ENCODE measurements around the gene SUPT20H.

- TF ChIP-seq, protein P1, sequence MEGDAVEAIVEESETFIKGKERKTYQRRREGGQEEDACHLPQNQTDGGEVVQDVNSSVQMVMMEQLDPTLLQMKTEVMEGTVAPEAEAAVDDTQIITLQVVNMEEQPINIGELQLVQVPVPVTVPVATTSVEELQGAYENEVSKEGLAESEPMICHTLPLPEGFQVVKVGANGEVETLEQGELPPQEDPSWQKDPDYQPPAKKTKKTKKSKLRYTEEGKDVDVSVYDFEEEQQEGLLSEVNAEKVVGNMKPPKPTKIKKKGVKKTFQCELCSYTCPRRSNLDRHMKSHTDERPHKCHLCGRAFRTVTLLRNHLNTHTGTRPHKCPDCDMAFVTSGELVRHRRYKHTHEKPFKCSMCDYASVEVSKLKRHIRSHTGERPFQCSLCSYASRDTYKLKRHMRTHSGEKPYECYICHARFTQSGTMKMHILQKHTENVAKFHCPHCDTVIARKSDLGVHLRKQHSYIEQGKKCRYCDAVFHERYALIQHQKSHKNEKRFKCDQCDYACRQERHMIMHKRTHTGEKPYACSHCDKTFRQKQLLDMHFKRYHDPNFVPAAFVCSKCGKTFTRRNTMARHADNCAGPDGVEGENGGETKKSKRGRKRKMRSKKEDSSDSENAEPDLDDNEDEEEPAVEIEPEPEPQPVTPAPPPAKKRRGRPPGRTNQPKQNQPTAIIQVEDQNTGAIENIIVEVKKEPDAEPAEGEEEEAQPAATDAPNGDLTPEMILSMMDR (IDR thresholded peaks at IDR 0.05; ENCODE audit: low read length): no peak
- TF ChIP-seq EZH2phosphoT487 (IDR thresholded peaks at IDR 0.05; ENCODE audit: low read length) (no peak), EZH2 (optimal IDR thresholded peaks at IDR 0.05; ENCODE audit: low read depth, low read length) (no peak)
Measured at GRCh38 chr13:37090912-37091311, 31.4 kb upstream of the SUPT20H start.

All from MM.1S (cell line).